Endothelial cell (in vitro differentiated cells): Measurements from ENCODE around the gene LRRTM1. TPM values are rescaled to one million over a fixed set of nuclear protein-coding genes. Genes with fewer than 3 reads are reported as not detected.

Experiments used
- DNase-seq: peaks from one replicate; pipeline ENCODE4 v3.0.0; 2021; ENCODE audit warnings: low spot score
- H3K27ac Mint-ChIP-seq: one replicate; pipeline ENCODE4 v1.8.0; 2021; ENCODE audit warnings: mixed read lengths, inconsistent platforms; ENCODE audit not compliant: unreplicated experiment
- H3K27me3 Mint-ChIP-seq: one replicate; pipeline ENCODE4 v1.8.0; 2021; ENCODE audit warnings: mild to moderate bottlenecking, moderate library complexity, mixed read lengths, inconsistent platforms; ENCODE audit not compliant: unreplicated experiment
- H3K36me3 Mint-ChIP-seq: one replicate; pipeline ENCODE4 v1.8.0; 2021; ENCODE audit warnings: mild to moderate bottlenecking, low read depth, mixed read lengths, inconsistent platforms; ENCODE audit not compliant: unreplicated experiment
- H3K4me1 Mint-ChIP-seq: one replicate; pipeline ENCODE4 v1.8.0; 2021; ENCODE audit warnings: mild to moderate bottlenecking, mixed read lengths, inconsistent platforms; ENCODE audit not compliant: unreplicated experiment
- H3K4me3 Mint-ChIP-seq: one replicate; pipeline ENCODE4 v1.8.0; 2021; ENCODE audit warnings: mild to moderate bottlenecking, mixed read lengths, inconsistent platforms; ENCODE audit not compliant: unreplicated experiment
- H3K9me3 Mint-ChIP-seq: one replicate; pipeline ENCODE4 v1.8.0; 2021; ENCODE audit warnings: mixed read lengths, inconsistent platforms; ENCODE audit not compliant: unreplicated experiment
- CTCF ChIP-seq: fragments of 200-600 bp; sonication (generic); IDR thresholded peaks from one replicate; pipeline ENCODE4 v1.5.0; 2021; ENCODE audit warnings: antibody characterized with exemption; ENCODE audit not compliant: unreplicated experiment
- total RNA-seq: library from RNA; stranded (reverse); fragmentation: NEBNext Ultra II Directional; extraction: Animal tissue kit (Norgen Biotek cat#: 25700); gene quantifications from one replicate; pipeline ENCODE4 v1.2.1, GENCODE V29; 2021; ENCODE audit not compliant: unreplicated experiment

Gene LRRTM1
- total RNA-seq, 1 donor from 2014 or later = not detected

GRCh38 chr2:80329491-80329890 lies 24.9 kb upstream of the LRRTM1 start:
- TF ChIP-seq CTCF = no peak
- no peak overlapping the region for H3K27ac Mint-ChIP-seq
- H3K4me1 Mint-ChIP-seq = peaks cover 3% of the 10 kb centered on the region
- H3K9me3 Mint-ChIP-seq = no peaks in the 10 kb centered on the region
- no peak for DNase-seq
- no peak overlapping the region for H3K4me3 Mint-ChIP-seq
- peaks cover 2% of the 10 kb centered on the region for H3K27me3 Mint-ChIP-seq
- no peaks in the 10 kb centered on the region for H3K36me3 Mint-ChIP-seq

GRCh38 chr2:80328159-80328571 lies 23.6 kb upstream of the LRRTM1 start:
- H3K27ac Mint-ChIP-seq = no peak overlapping the region
- no peak for TF ChIP-seq CTCF
- H3K9me3 Mint-ChIP-seq = no peaks in the 10 kb centered on the region
- H3K27me3 Mint-ChIP-seq = peaks cover 2% of the 10 kb centered on the region
- H3K4me1 Mint-ChIP-seq = peaks cover 3% of the 10 kb centered on the region
- DNase-seq = no peak
- no peaks in the 10 kb centered on the region for H3K36me3 Mint-ChIP-seq
- no peak overlapping the region for H3K4me3 Mint-ChIP-seq

GRCh38 chr2:80326861-80327260 lies 22.3 kb upstream of the LRRTM1 start:
- Mint-ChIP-seq H3K4me3 (no peak overlapping the region), H3K36me3 (no peaks in the 10 kb centered on the region), H3K9me3 (no peaks in the 10 kb centered on the region), H3K27me3 (peaks cover 2% of the 10 kb centered on the region), H3K27ac (no peak overlapping the region), H3K4me1 (peaks cover 5% of the 10 kb centered on the region)
- no peak for TF ChIP-seq CTCF
- DNase-seq = no peak

- Mint-ChIP-seq H3K27me3 (peaks cover 2% of the 10 kb centered on the region), H3K9me3 (no peaks in the 10 kb centered on the region), H3K27ac (no peak overlapping the region), H3K4me3 (no peak overlapping the region), H3K4me1 (peaks cover 5% of the 10 kb centered on the region), H3K36me3 (no peaks in the 10 kb centered on the region)
- no peak for DNase-seq
- TF ChIP-seq CTCF = peak; percentile 59
Observed at GRCh38 chr2:80326214-80326613, 21.7 kb upstream of the LRRTM1 start.

GRCh38 chr2:80324525-80324924 lies 20.0 kb upstream of the LRRTM1 start:
- Mint-ChIP-seq H3K27me3 (peaks cover 2% of the 10 kb centered on the region), H3K4me3 (no peak overlapping the region), H3K27ac (no peak overlapping the region), H3K4me1 (peaks cover 5% of the 10 kb centered on the region), H3K36me3 (no peaks in the 10 kb centered on the region), H3K9me3 (no peaks in the 10 kb centered on the region)
- DNase-seq = no peak
- TF ChIP-seq CTCF = no peak
